Endodermal cell (in vitro differentiated cells): ENCODE measurements around the gene COL5A1. TPM values are rescaled to one million over a fixed set of nuclear protein-coding genes. Genes with fewer than 3 reads are reported as not detected.

Experiments
- DNase-seq: peaks from one replicate; pipeline ENCODE4 v3.0.0-alpha.2; 2017
- H3K27ac ChIP-seq: 2 replicates; pipeline ENCODE4 v1.5.1; 2013; ENCODE audit warnings: mild to moderate bottlenecking, low read depth, low read length, moderate library complexity
- H3K27me3 ChIP-seq: 2 replicates; pipeline ENCODE4 v1.6.1; 2013; ENCODE audit warnings: mild to moderate bottlenecking, low read length, moderate library complexity; ENCODE audit not compliant: insufficient read depth, control insufficient read depth, poor library complexity, severe bottlenecking
- H3K36me3 ChIP-seq: 2 replicates; pipeline ENCODE4 v1.7.0; 2013; ENCODE audit warnings: mild to moderate bottlenecking, low read length, moderate library complexity; ENCODE audit not compliant: control insufficient read depth, insufficient read depth
- H3K4me1 ChIP-seq: one replicate; pipeline ENCODE4 v1.7.0; 2013; ENCODE audit warnings: low read length; ENCODE audit not compliant: control insufficient read depth, insufficient read depth
- H3K4me3 ChIP-seq: 2 replicates; pipeline ENCODE4 v1.5.1; 2013; ENCODE audit warnings: mild to moderate bottlenecking, low read length, moderate library complexity
- H3K9ac ChIP-seq: 2 replicates; pipeline ENCODE4 v1.6.1; 2013; ENCODE audit warnings: mild to moderate bottlenecking, low read length, moderate library complexity; ENCODE audit not compliant: poor library complexity, severe bottlenecking; ENCODE audit errors: extremely low read depth
- H3K9me3 ChIP-seq: 2 replicates; pipeline ENCODE4 v1.6.1; 2013; ENCODE audit warnings: mild to moderate bottlenecking, low read length, moderate library complexity; ENCODE audit not compliant: control insufficient read depth
- H3K27ac Mint-ChIP-seq: 2 replicates; pipeline ENCODE4 v1.8.0; 2020; ENCODE audit warnings: mixed read lengths
- H3K27me3 Mint-ChIP-seq: 2 replicates; pipeline ENCODE4 v1.8.0; 2021; ENCODE audit warnings: mild to moderate bottlenecking, mixed read lengths; ENCODE audit not compliant: insufficient read depth
- H3K36me3 Mint-ChIP-seq: 2 replicates; pipeline ENCODE4 v1.8.0; 2020; ENCODE audit warnings: low read depth, mixed read lengths
- H3K4me1 Mint-ChIP-seq: 2 replicates; pipeline ENCODE4 v1.8.0; 2020; ENCODE audit warnings: mixed read lengths
- H3K4me3 Mint-ChIP-seq: 2 replicates; pipeline ENCODE4 v1.8.0; 2020; ENCODE audit warnings: mild to moderate bottlenecking, moderate library complexity, mixed read lengths
- H3K9me3 Mint-ChIP-seq: 2 replicates; pipeline ENCODE4 v1.8.0; 2020; ENCODE audit warnings: mild to moderate bottlenecking, mixed read lengths
- CTCF ChIP-seq: fragments of 200-600 bp; sonication (generic); conservative IDR thresholded peaks from 2 replicates; pipeline ENCODE4 v1.5.0; 2021; ENCODE audit warnings: antibody characterized with exemption, mild to moderate bottlenecking
- WGBS, 2 experiments: methylation state at CpG; one replicate each; pipeline versions ENCODE4 v1.1.5 to v1.1.7; 2013; ENCODE audit warnings: missing lambda C conversion rate in 2 of 2, mixed read lengths in 1 of 2; ENCODE audit not compliant: insufficient coverage in 1 of 2, insufficient read length in 1 of 2; 5-methylcytosine and 5-hydroxymethylcytosine counted together
- total RNA-seq, 2 donors: library from RNA; stranded (reverse); fragmentation: NEBNext Ultra II Directional in 1 of 2; extraction: Animal tissue kit (Norgen Biotek cat#: 25700) in 1 of 2; gene quantifications; 2 replicates in 1 of 2; 3 replicates in 1 of 2; pipeline ENCODE4 v1.2.1, GENCODE V29; 2021

Gene COL5A1
- total RNA-seq, 2 donors from 2014 or later, result 65.3 to 76.6 TPM

GRCh38 chr9:134833294-134833880 is 191.8 kb downstream of the COL5A1 start:
- H3K36me3 Mint-ChIP-seq, result peaks cover 8% of the 10 kb centered on the region
- Histone ChIP-seq H3K9me3 (no peaks in the 10 kb centered on the region), H3K9ac (no peak overlapping the region), H3K27me3 (no peaks in the 10 kb centered on the region), H3K27ac (peak overlapping the region; percentile 24), H3K36me3 (peaks cover 10% of the 10 kb centered on the region), H3K4me1 (no peaks in the 10 kb centered on the region), H3K4me3 (no peak overlapping the region)
- no peak overlapping the region for H3K27ac Mint-ChIP-seq
- H3K4me3 Mint-ChIP-seq, result no peak overlapping the region
- no peaks in the 10 kb centered on the region for H3K9me3 Mint-ChIP-seq
- H3K4me1 Mint-ChIP-seq, result no peaks in the 10 kb centered on the region
- no peak for TF ChIP-seq CTCF
- no peak for DNase-seq
- WGBS, 2 experiments, result 83 to 87% methylated on average over 6 to 11 of the region's 11 CpGs
- no peaks in the 10 kb centered on the region for H3K27me3 Mint-ChIP-seq

- no peaks in the 10 kb centered on the region for H3K27me3 Mint-ChIP-seq
- 91 to 92% methylated on average over 10 to 20 of the region's 20 CpGs for WGBS, 2 experiments
- H3K27ac Mint-ChIP-seq, result no peak overlapping the region
Measured at GRCh38 chr9:134834217-134834956, 192.8 kb downstream of the COL5A1 start.

GRCh38 chr9:134834957-134835419 is 193.4 kb downstream of the COL5A1 start:
- no peak overlapping the region for H3K4me3 Mint-ChIP-seq
- H3K4me3 ChIP-seq, result no peak overlapping the region
- DNase-seq, result no peak
- no peaks in the 10 kb centered on the region for H3K4me1 ChIP-seq
- WGBS, 2 experiments, result 92 to 96% methylated on average over 17 to 25 of the region's 25 CpGs
- no peaks in the 10 kb centered on the region for H3K4me1 Mint-ChIP-seq
- no peaks in the 10 kb centered on the region for H3K9me3 ChIP-seq
- no peak overlapping the region for H3K9ac ChIP-seq
- H3K27me3 ChIP-seq, result no peaks in the 10 kb centered on the region
- H3K9me3 Mint-ChIP-seq, result no peaks in the 10 kb centered on the region
- H3K27ac ChIP-seq, result no peak overlapping the region
- no peak overlapping the region for H3K27ac Mint-ChIP-seq
- H3K36me3 ChIP-seq, result peaks cover 4% of the 10 kb centered on the region
- H3K36me3 Mint-ChIP-seq, result peaks cover 8% of the 10 kb centered on the region
- no peaks in the 10 kb centered on the region for H3K27me3 Mint-ChIP-seq
- TF ChIP-seq CTCF, result no peak

More at GRCh38 chr9:134834217-134834956, 192.8 kb downstream of the COL5A1 start:
- no peak for DNase-seq
- Mint-ChIP-seq H3K36me3 (peaks cover 8% of the 10 kb centered on the region), H3K9me3 (no peaks in the 10 kb centered on the region), H3K4me1 (no peaks in the 10 kb centered on the region), H3K4me3 (no peak overlapping the region)
- Histone ChIP-seq H3K9ac (no peak overlapping the region), H3K4me1 (no peaks in the 10 kb centered on the region), H3K27ac (peak overlapping the region; percentile 24), H3K36me3 (peaks cover 4% of the 10 kb centered on the region), H3K27me3 (no peaks in the 10 kb centered on the region), H3K4me3 (no peak overlapping the region), H3K9me3 (no peaks in the 10 kb centered on the region)
- TF ChIP-seq CTCF, result no peak
